NCI-H128 (cell line): ENCODE data around the gene VEGFB.
A peak's percentile ranks its signal among the peaks of the same experiment; 100 is the strongest.
"Not testable (repeated sequence)": the region's sequence is repeated elsewhere in the genome, so short reads cannot be mapped to it uniquely, and the experiment has no call there.

Experiments used
- DNase-seq: peaks from one replicate; lab custom pipeline; 2025; ENCODE audit not compliant: unreplicated experiment; lab: John Stamatoyannopoulos, UW

The VEGFB gene

DNA sequence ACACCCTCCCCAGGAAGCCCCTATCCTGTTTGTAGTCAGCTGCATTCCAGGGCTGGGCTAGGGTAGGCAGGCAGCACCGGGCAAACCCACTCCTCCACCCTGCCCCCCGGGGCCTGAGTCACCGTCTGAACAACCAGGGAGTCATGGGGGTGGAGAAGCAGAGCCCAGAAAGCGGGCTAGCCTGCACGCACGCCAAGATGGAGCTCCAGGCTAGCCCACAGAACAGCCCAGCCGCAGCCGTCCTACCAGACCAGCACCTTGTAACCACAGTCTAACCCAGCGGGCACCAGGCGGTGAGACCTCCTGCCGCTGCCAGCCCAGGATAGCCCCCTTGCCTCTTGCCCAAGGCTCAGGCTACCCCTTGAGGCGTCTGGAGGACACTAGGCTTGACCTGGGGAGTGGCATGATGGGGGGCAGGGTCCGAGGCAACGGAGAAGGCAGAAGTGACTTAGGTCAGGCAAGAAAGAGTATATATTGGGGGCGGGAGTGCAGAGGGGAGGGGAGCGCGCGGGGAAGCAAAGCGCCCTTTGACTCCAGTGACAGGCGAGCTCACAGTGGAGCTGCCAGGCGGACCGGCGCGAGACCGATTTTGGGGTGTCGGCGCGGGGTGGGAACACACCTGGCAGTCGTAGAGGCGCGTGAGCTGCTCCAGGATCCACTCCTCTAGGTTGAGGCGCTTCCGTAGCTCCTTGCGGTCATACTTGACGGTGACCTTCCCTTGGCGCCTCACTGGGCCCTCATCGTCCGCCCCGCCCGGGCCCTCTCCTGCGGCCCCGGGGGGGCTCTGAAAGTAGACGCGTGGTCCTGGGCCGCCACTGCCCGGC lies 11.6 kb downstream of the VEGFB start:
- DNase-seq = no peak

DNA sequence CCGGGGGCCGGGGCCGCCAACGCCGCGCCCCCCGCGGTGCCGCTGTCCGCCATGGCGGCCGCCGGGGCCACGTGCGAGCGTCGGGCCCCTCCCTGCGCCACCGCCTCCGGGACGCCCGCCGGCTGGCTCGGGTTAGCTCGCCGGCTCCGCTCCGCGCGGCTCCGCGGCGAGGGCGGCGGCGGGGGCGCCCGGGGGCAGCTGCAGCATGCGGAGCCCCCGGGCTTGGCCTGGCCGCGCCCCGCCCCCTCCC lies 12.2 kb downstream of the VEGFB start:
- DNase-seq = not testable (repeated sequence)

- DNase-seq = peak; percentile 37
Observed at GRCh38 chr11:64246871-64247728, 12.7 kb downstream of the VEGFB start, which contains the start of gene PPP1R14B. PPP1R14B (minus strand) TSS chr11:64246943; CDS start chr11:64246673, 270 bp downstream.

GRCh38 chr11:64247729-64248531 lies 13.5 kb downstream of the VEGFB start:
- no peak for DNase-seq

- DNase-seq = no peak
Observed at GRCh38 chr11:64248578-64248977, 14.2 kb downstream of the VEGFB start.

- DNase-seq = no peak
Observed at GRCh38 chr11:64249038-64249437, 14.7 kb downstream of the VEGFB start.

DNA sequence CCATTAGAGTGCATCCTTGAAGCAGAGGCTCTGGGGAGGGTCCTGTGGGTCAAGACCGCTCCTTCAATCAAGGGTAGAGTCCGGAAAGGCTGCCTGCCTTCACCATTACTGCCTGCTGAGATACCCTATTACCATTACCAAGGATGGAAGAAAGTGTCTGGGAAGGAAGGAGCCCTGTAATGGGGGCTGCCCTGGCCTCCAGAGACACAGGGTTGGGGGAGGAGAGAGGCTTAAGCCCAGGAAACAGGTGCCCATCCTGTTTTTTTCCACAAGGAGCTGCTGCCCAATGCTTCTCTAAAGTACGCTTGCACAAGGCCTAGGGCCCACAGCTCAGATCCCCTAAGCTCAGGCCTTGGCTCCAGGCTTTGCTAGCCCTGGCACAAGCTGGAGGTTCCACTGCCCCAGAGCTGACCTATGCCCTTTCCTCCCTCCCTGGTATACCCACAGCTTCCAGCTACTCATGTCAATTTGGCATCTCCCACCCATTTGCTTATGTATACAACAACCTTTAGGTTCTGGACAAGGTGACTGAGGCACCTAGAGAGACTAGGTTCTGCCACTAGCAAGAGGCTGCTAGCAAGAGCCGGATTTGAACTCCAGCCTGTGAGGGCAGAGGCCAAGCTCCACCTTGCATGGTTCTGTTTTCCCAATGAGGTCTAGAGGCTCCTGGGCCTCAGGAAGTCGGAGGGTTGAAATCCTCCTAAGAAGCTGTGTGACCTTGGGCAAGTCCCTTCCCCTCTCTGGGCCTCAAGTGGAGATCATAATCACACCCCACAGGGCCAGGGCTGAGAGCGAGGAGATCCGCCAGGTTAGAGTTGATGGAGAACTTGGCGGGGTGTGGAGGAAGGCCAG lies 15.4 kb downstream of the VEGFB start:
- no peak for DNase-seq

GRCh38 chr11:64250415-64251015 lies 16.1 kb downstream of the VEGFB start:
- no peak for DNase-seq

GRCh38 chr11:64251016-64251752 lies 16.8 kb downstream of the VEGFB start, which contains the start of gene PLCB3:
PLCB3 (plus strand) TSS chr11:64251530; CDS start chr11:64251650, 120 bp downstream.
- no peak for DNase-seq

GRCh38 chr11:64251753-64252002 lies 17.3 kb downstream of the VEGFB start:
- no peak for DNase-seq

GRCh38 chr11:64252003-64252872 lies 17.9 kb downstream of the VEGFB start:
- no peak for DNase-seq

DNA sequence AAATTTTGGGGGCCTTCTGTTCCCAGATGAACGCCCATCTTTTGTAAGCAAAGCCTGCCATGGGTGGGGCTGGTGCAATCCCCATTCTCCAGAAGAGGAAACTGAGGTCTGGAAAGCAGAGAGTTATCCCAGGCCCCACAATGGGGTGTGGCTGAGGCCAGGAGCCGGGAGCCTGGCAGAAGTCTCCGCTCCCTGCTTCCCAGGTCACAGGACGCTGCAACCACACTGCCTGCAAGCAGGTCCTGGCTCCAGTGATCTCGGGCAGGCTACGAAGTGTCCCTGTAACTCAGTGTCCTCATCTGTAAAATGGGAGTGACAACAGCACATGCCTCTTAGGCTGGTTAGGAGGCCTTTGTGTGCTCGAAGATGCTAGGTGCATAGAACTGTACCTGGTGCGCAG lies 18.7 kb downstream of the VEGFB start:
- no peak for DNase-seq

GRCh38 chr11:64253481-64253880 lies 19.1 kb downstream of the VEGFB start:
- DNase-seq = no peak

- DNase-seq = no peak
Observed at GRCh38 chr11:64254326-64254725, 19.9 kb downstream of the VEGFB start.

- no peak for DNase-seq
Observed at GRCh38 chr11:64255135-64256128, 21.0 kb downstream of the VEGFB start.

DNA sequence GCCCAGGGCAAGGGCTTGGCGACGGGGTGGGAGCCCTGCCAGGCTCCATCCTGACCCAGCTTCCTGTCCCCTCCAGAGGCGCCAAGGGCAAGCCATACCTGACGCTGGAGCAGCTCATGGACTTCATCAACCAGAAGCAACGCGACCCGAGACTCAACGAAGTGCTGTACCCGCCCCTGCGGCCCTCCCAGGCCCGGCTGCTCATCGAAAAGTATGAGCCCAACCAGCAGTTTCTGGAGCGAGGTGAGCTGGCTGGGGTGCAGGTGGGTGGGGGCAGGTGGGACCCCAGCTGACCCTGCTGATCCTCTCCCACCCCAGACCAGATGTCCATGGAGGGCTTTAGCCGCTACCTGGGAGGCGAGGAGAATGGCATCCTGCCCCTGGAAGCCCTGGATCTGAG lies 21.9 kb downstream of the VEGFB start:
- DNase-seq = no peak

DNA sequence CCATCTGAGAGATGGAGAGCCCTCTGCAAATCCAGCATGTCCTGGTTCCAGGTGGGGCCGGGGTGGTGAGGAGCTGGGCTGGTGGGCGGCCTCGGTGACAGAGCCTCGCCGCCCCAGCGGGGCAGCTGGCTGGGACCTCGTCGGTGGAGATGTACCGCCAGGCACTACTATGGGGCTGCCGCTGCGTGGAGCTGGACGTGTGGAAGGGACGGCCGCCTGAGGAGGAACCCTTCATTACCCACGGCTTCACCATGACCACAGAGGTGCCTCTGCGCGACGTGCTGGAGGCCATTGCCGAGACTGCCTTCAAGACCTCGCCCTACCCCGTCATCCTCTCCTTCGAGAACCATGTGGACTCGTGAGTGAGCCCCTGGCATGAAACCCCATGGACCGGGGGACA lies 24.0 kb downstream of the VEGFB start:
- DNase-seq = no peak
